Ovary (tissue), 9 donors: ENCODE data around the gene TECTB. TPM values are rescaled to one million over a fixed set of nuclear protein-coding genes. Genes with fewer than 3 reads are reported as not detected.

Experiments
- DNase-seq, 5 donors: peaks; one replicate each; pipeline ENCODE4 v3.0.0-alpha.2; 2019 to 2020
- H3K27ac ChIP-seq, 2 donors: fragments of 200-600 bp; one replicate each; pipeline versions ENCODE4 v1.5.1 to v1.8.0; 2019 to 2022
- H3K27me3 ChIP-seq: fragments of 200-600 bp; one replicate; pipeline ENCODE4 v1.8.0; 2022
- H3K36me3 ChIP-seq: fragments of 200-600 bp; sonication (generic); one replicate; pipeline ENCODE4 v1.5.1; 2019
- H3K4me1 ChIP-seq: one replicate; pipeline ENCODE4 v1.8.1; 2013; ENCODE audit warnings: mild to moderate bottlenecking, moderate library complexity; ENCODE audit not compliant: insufficient read depth
- H3K4me3 ChIP-seq: fragments of 200-600 bp; sonication (generic); one replicate; pipeline ENCODE4 v1.5.1; 2017
- H3K9me3 ChIP-seq, 2 donors: fragments of 200-600 bp in 1 of 2; sonication (generic) in 1 of 2; one replicate each; pipeline versions ENCODE4 v1.5.1 to v1.8.1; 2013 to 2019; ENCODE audit warnings: mild to moderate bottlenecking in 1 of 2, moderate library complexity in 1 of 2
- EP300 ChIP-seq: sonication (generic); formaldehyde crosslinking; IDR thresholded peaks from one replicate; pipeline ENCODE4 v1.6.1; 2017; ENCODE audit warnings: antibody characterized with exemption
- POLR2A ChIP-seq: fragments of 450-650 bp; IDR thresholded peaks from one replicate; pipeline ENCODE4 v1.6.1; 2017; ENCODE audit warnings: antibody characterized with exemption, mild to moderate bottlenecking, moderate library complexity
- WGBS, 3 donors: extraction: QIAGEN DNeasy Blood & Tissue Kit in 1 of 3; methylation state at CpG; one replicate each; pipeline versions ENCODE4 v1.1.5 to v1.1.7; 2013 to 2017; 5-methylcytosine and 5-hydroxymethylcytosine counted together
- intact Hi-C, 4 donors: fragments of 100-400 bp; cut with DNase I; formaldehyde crosslinking; loops; one replicate each; pipeline versions ENCODE4 v1.11.0 to v1.15.1; 2022 to 2023
- polyA plus RNA-seq, 2 donors: library from polyadenylated mRNA; stranded (reverse); fragments of 200-250 nt in 1 of 2; fragments of 350-450 nt in 1 of 2; fragmentation: Illumina TruSeq in 1 of 2; extraction: RNeasy Lipid Tissue Mini Kit (QIAGEN cat#74804) in 1 of 2; gene quantifications; one replicate each; pipeline ENCODE4 v1.2.3, GENCODE V29; 2013 to 2014
- total RNA-seq, 7 donors: library from RNA; depleted of rRNA in 2 of 7; stranded (reverse); fragments of >200 nt in 2 of 7; fragmentation: NEBNext Ultra II Directional in 3 of 7; extraction: Animal tissue kit (Norgen Biotek cat#: 25700) in 3 of 7; gene quantifications; one replicate each; pipeline versions ENCODE4 v1.1.0 to v1.2.4, GENCODE V29; 2016 to 2023
- TF ChIP-seq, protein P1 (sequence below), 3 donors: fragments of 450-650 bp in 2 of 3; fragments of 200-600 bp in 1 of 3; IDR thresholded peaks; one replicate each; pipeline versions ENCODE4 v1.5.1 to v1.8.0; 2016 to 2022; ENCODE audit warnings: antibody characterized with exemption in 3 of 3, mild to moderate bottlenecking in 1 of 3
- donor health status: DM: no; HTN: no; CAD: no; lungs with moderate emphysema.
- donor health status: DM: no; HTN: no; CAD: no.
- donor health status: Bipolar disorder and iron deficiency.
- donor health status: DM: yes; HTN: yes; CAD: no.
- donor health status: DM: no; HTN: no; CAD: no.
- donor health status: DM: yes; HTN: yes; CAD: no.

Gene TECTB
- total and polyA plus RNA-seq, 9 donors, result 0.07 TPM; not detected in 8

DNA sequence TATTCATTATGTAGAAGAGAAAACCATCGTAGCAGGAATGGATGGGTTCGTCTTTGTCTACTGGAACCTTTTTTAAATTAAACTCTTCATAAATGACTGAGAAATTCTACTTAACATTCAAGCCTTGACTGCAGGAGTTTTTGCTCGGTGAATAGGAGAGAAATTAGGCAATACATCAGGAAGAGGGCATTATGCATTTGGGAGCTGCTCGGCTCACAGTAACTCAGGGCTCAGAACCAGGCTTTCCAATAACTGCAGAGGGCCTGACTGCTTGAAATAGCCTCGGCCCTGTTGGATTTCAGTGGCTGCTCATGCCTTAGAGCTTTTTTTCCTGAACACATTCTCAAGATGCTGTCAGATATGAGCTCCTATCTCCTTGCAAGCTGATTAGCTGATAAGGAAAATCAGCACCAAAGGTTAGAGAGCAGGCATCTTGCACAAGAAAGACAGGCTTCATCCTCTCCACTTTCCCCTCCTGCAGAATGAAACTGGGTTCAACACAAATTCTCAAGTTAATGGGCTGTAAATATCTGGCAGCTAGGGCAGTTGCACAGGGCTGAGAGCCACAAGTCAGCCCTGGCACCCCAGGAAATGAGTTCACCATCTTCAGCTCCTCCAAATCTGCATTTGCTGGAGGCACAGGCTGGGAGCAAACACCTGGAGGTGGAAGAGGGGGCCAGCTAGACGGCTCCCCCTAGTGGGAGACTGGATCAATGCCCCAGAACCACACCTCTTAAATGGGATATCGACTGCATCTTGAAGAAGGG, 24.3 kb downstream of the TECTB start:
- TF ChIP-seq, protein P1, sequence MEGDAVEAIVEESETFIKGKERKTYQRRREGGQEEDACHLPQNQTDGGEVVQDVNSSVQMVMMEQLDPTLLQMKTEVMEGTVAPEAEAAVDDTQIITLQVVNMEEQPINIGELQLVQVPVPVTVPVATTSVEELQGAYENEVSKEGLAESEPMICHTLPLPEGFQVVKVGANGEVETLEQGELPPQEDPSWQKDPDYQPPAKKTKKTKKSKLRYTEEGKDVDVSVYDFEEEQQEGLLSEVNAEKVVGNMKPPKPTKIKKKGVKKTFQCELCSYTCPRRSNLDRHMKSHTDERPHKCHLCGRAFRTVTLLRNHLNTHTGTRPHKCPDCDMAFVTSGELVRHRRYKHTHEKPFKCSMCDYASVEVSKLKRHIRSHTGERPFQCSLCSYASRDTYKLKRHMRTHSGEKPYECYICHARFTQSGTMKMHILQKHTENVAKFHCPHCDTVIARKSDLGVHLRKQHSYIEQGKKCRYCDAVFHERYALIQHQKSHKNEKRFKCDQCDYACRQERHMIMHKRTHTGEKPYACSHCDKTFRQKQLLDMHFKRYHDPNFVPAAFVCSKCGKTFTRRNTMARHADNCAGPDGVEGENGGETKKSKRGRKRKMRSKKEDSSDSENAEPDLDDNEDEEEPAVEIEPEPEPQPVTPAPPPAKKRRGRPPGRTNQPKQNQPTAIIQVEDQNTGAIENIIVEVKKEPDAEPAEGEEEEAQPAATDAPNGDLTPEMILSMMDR (IDR thresholded peaks at IDR 0.05), result no peak
- no peak for TF ChIP-seq EP300
- no peak for TF ChIP-seq POLR2A
- Histone ChIP-seq H3K27ac (no peak overlapping the region), H3K9me3 (no peaks in the 10 kb centered on the region), H3K36me3 (no peaks in the 10 kb centered on the region), H3K27me3 (no peaks in the 10 kb centered on the region), H3K4me3 (no peak overlapping the region), H3K4me1 (no peaks in the 10 kb centered on the region)
- DNase-seq, result no peak
- WGBS, 3 donors, result 35 to 53% (median 48%) methylated on average over 7 of the region's 7 CpGs
- intact Hi-C loops, result no loop called here

DNA sequence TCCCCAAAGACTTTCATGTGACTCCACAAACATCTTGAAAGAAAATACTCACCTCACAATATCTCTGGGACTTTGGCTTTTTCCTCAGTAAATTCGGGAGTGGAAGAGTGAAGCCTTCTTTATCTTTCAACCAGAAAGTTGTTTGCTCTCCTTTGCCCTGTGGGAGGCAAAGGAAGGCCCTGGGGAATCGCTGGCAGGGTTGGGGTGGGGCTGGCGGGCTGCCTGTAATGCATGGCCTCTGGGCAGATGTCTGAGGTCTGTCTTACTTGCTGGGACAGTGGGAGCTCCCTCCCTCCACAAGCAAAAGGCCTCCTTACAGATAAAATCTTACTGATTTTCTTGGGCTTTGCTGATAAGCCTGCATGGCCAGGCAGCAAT, 24.9 kb downstream of the TECTB start:
- intact Hi-C loops, result no loop called here

DNA sequence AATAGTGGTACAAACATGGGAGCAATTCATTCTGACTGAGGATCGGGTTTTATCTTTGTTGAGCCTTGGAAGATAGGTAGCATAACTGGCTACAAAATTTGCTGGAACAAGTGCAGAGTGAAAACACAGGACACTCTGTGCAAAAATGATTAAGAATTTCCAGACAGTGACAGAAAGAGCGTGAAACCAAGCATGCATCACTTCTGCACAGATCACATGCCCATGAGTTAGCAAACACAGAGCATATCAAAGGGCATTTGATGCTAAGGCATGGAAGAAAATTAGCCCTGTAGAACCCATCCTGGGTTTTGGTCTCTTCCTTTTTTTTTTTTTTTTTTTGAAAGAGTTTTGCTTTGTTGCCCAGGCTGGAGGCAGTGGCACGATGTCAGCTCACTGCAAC, 28.3 kb downstream of the TECTB start:
- Histone ChIP-seq H3K4me3 (no peak overlapping the region), H3K27me3 (no peaks in the 10 kb centered on the region), H3K4me1 (no peaks in the 10 kb centered on the region), H3K27ac (no peak overlapping the region), H3K9me3 (no peaks in the 10 kb centered on the region), H3K36me3 (no peaks in the 10 kb centered on the region)
- TF ChIP-seq, protein P1 (IDR thresholded peaks at IDR 0.05), result no peak
- TF ChIP-seq EP300 (no peak), POLR2A (no peak)
- intact Hi-C loops, result no loop called here
- WGBS, 3 donors, result 75 to 88% (median 83%) methylated on average over 3 of the region's 3 CpGs
- no peak for DNase-seq

More for the DNA sequence above, 24.9 kb downstream of the TECTB start:
- no peaks in the 10 kb centered on the region for H3K9me3 ChIP-seq
- H3K4me1 ChIP-seq, result no peaks in the 10 kb centered on the region
- no peak overlapping the region for H3K27ac ChIP-seq
- no peak overlapping the region for H3K4me3 ChIP-seq
- TF ChIP-seq EP300, result no peak
- TF ChIP-seq, protein P1 (IDR thresholded peaks at IDR 0.05), result no peak
- TF ChIP-seq POLR2A, result no peak
- WGBS, 3 donors, result 22 to 36% (median 30%) methylated on average over 3 of the region's 3 CpGs
- no peaks in the 10 kb centered on the region for H3K27me3 ChIP-seq
- no peaks in the 10 kb centered on the region for H3K36me3 ChIP-seq
- no peak for DNase-seq

- H3K4me3 ChIP-seq, result no peak overlapping the region
- 65 to 81% (median 74%) methylated on average over 3 of the region's 3 CpGs for whole genome bisulfite sequencing, 3 donors
- intact Hi-C loops, result no loop called here
- no peaks in the 10 kb centered on the region for H3K9me3 ChIP-seq
- no peak overlapping the region for H3K27ac ChIP-seq
- no peaks in the 10 kb centered on the region for H3K36me3 ChIP-seq
- H3K4me1 ChIP-seq, result no peaks in the 10 kb centered on the region
- H3K27me3 ChIP-seq, result no peaks in the 10 kb centered on the region
- no peak for TF ChIP-seq EP300
- TF ChIP-seq POLR2A, result no peak
- TF ChIP-seq, protein P1 (IDR thresholded peaks at IDR 0.05), result no peak
- no peak for DNase-seq
Observed at GRCh38 chr10:112313234-112313633, 30.0 kb downstream of the TECTB start.
